ENCODE measurements around the gene MAP7D3.
"Not testable (repeated sequence)": the region's sequence is repeated elsewhere in the genome, so short reads cannot be mapped to it uniquely, and the experiment has no call there.

Gene MAP7D3

GRCh38 chrX:136246201-136246600 is 5.0 kb downstream of the MAP7D3 start:
- no peak for DNase-seq

- not testable (repeated sequence) for DNase-seq
Observed at GRCh38 chrX:136237849-136238248, 13.4 kb downstream of the MAP7D3 start.

- no peak for DNase-seq
Observed at GRCh38 chrX:136237074-136237473, 14.1 kb downstream of the MAP7D3 start.

GRCh38 chrX:136228839-136229207 is 22.4 kb downstream of the MAP7D3 start:
- no peak for DNase-seq

GRCh38 chrX:136227948-136228838 is 23.0 kb downstream of the MAP7D3 start:
- no peak for DNase-seq

- no peak for DNase-seq
Observed at GRCh38 chrX:136227074-136227473, 24.1 kb downstream of the MAP7D3 start.

GRCh38 chrX:136221851-136222513 is 29.2 kb downstream of the MAP7D3 start:
- DNase-seq, result no peak

GRCh38 chrX:136220951-136221350 is 30.2 kb downstream of the MAP7D3 start:
- DNase-seq, result no peak

- no peak for DNase-seq
Observed at GRCh38 chrX:136220540-136220939, 30.7 kb downstream of the MAP7D3 start.

GRCh38 chrX:136219893-136220292 is 31.3 kb downstream of the MAP7D3 start:
- DNase-seq, result no peak

GRCh38 chrX:136215559-136215958 is 35.6 kb downstream of the MAP7D3 start:
- no peak for DNase-seq

- DNase-seq, result no peak
Observed at GRCh38 chrX:136214551-136214950, 36.6 kb downstream of the MAP7D3 start.

GRCh38 chrX:136212557-136213111 is 38.6 kb downstream of the MAP7D3 start:
- no peak for DNase-seq

- no peak for DNase-seq
Observed at GRCh38 chrX:136211766-136212556, 39.2 kb downstream of the MAP7D3 start.

- DNase-seq, result no peak
Observed at GRCh38 chrX:136210806-136211205, 40.4 kb downstream of the MAP7D3 start.

- DNase-seq, result no peak
Observed at GRCh38 chrX:136210243-136210642, 41.0 kb downstream of the MAP7D3 start.

- no peak for DNase-seq
Observed at GRCh38 chrX:136209751-136210150, 41.4 kb downstream of the MAP7D3 start.

GRCh38 chrX:136209016-136209738 is 42.0 kb downstream of the MAP7D3 start:
- DNase-seq, result peak; percentile 39

- DNase-seq, result no peak
Observed at GRCh38 chrX:136207546-136207945, 43.7 kb downstream of the MAP7D3 start.

GRCh38 chrX:136206916-136207315 is 44.3 kb downstream of the MAP7D3 start:
- no peak for DNase-seq

- no peak for DNase-seq
Observed at GRCh38 chrX:136205882-136206380, 45.3 kb downstream of the MAP7D3 start.

- no peak for DNase-seq
Observed at GRCh38 chrX:136204571-136204970, 46.6 kb downstream of the MAP7D3 start.

Measured in activated CD8-positive, alpha-beta memory T cell treated with anti-CD3 and anti-CD28 coated beads, Interleukin-2, amount 50 U/mL, for 4 hours (primary cell).